ENCODE data around the gene AFF3. TPM values are rescaled to one million over a fixed set of nuclear protein-coding genes. Genes with fewer than 3 reads are reported as not detected.

The AFF3 gene
- total RNA-seq, 1 experiment from 2014 or later: 0.22 TPM

- Histone ChIP-seq H3K9me3 (ENCODE audit: control insufficient read depth, low read depth, low read length) (no peaks in the 10 kb centered on the region), H2BK5ac (ENCODE audit: insufficient read length, low read length) (no peak overlapping the region), H3K79me2 (ENCODE audit: insufficient read depth, low read length) (no peaks in the 10 kb centered on the region), H3K27me3 (ENCODE audit: insufficient read depth, low read length) (peaks cover 12% of the 10 kb centered on the region), H3K14ac (ENCODE audit: insufficient read depth, low read length) (no peak overlapping the region), H2AFZ (ENCODE audit: low read length) (no peak overlapping the region), H3K56ac (ENCODE audit: insufficient read length, low read depth, low read length) (no peak overlapping the region), H4K20me1 (ENCODE audit: control insufficient read depth, insufficient read depth, insufficient read length) (no peaks in the 10 kb centered on the region), H4K91ac (ENCODE audit: insufficient read length, low read depth, low read length) (no peak overlapping the region), H4K8ac (replicated peaks; ENCODE audit: insufficient read length, low read depth, low read length) (no peak overlapping the region), H3K23ac (ENCODE audit: insufficient read length, low read depth, low read length) (no peak overlapping the region), H3K18ac (ENCODE audit: insufficient read length, low read depth, low read length) (no peak overlapping the region), H4K5ac (ENCODE audit: insufficient read length, low read depth, low read length) (no peak overlapping the region), H2BK15ac (ENCODE audit: low read depth, low read length) (no peak overlapping the region), H2BK120ac (ENCODE audit: low read depth, low read length, poor library complexity, severe bottlenecking) (no peak overlapping the region), H2BK12ac (ENCODE audit: insufficient read length, low read depth, low read length) (no peak overlapping the region), H2BK20ac (ENCODE audit: low read depth, low read length, poor library complexity, severe bottlenecking) (no peak overlapping the region), H3K79me1 (ENCODE audit: insufficient read depth, low read depth, low read length, poor library complexity, severe bottlenecking) (no peaks in the 10 kb centered on the region), H3K4ac (ENCODE audit: low read depth, low read length) (no peak overlapping the region), H3T11ph (ENCODE audit: low read length) (no peak overlapping the region), H3K23me2 (ENCODE audit: insufficient read length, low read depth, low read length, poor library complexity, severe bottlenecking) (peaks cover 9% of the 10 kb centered on the region), H3K9ac (ENCODE audit: extremely low read depth, insufficient read length, low read length) (no peak overlapping the region), H3K4me2 (ENCODE audit: insufficient read depth, insufficient read length, low read length) (no peak overlapping the region), H3K4me1 (ENCODE audit: insufficient read depth, low read length) (no peaks in the 10 kb centered on the region; the same call in 1 of the 2 replicates), H2AK5ac (ENCODE audit: insufficient read length, low read length) (no peak overlapping the region), H3K27ac (ENCODE audit: insufficient read length, low read depth, low read length) (no peak overlapping the region)
- no peak for TF ChIP-seq CTCF (conservative IDR thresholded peaks at IDR 0.05)
- Mint-ChIP-seq H3K27me3 (ENCODE audit: low read depth) (peaks cover 86% of the 10 kb centered on the region), H3K9me3 (no peaks in the 10 kb centered on the region; a peak in 2 of 5 replicates), H3K27ac (no peak overlapping the region), H3K36me3 (ENCODE audit: insufficient read depth in 1 of 3, low read depth in 3 of 3) (no peaks in the 10 kb centered on the region; a peak in 1 of 7 replicates), H3K4me3 (no peak overlapping the region), H3K4me1 (peaks cover 16 to 18% of the 10 kb centered on the region in 2 experiments)
- no peak for DNase-seq
- no CpG with 5 or more reads among the region's 1 CpG for WGBS (ENCODE audit: extremely low coverage, insufficient read length, low lambda C conversion rate)
These were observed 35.0 kb downstream of the AFF3 start for GRCh38 chr2:100107440-100107839.
